Germinal center (tissue), 1 donor: Measurements from ENCODE around the gene SNX24.

Experiments used
- DNase-seq: peaks from one replicate; pipeline ENCODE4 v3.0.0; 2012; ENCODE audit warnings: mixed read lengths, low spot score

Gene SNX24

DNA sequence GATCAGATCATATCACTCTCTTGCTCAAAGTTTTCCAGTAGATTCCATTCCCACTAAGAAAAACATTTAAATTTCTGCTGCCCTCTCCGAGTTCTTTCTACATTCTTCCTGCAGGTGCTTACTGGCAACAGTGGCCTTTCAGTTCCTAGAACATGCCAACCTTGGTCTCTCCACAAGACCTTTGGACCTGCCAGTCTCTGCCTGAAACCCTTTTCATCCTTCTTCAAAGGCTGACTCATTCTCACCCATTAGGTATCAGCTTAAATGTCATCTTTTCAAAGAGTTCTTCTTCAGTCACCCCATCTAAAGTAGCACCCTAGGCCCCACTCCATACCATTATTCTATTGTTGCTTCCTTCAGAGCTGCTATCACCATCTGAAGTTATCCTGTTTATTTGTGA, 169.3 kb downstream of the SNX24 start:
- no peak for DNase-seq

GRCh38 chr5:123028222-123028621, 182.8 kb downstream of the SNX24 start:
- no peak for DNase-seq

GRCh38 chr5:123033157-123033671, 187.8 kb downstream of the SNX24 start:
- DNase-seq, result no peak

- DNase-seq, result peak; percentile 14
These were observed 190.0 kb downstream of the SNX24 start for GRCh38 chr5:123035360-123035917.

DNA sequence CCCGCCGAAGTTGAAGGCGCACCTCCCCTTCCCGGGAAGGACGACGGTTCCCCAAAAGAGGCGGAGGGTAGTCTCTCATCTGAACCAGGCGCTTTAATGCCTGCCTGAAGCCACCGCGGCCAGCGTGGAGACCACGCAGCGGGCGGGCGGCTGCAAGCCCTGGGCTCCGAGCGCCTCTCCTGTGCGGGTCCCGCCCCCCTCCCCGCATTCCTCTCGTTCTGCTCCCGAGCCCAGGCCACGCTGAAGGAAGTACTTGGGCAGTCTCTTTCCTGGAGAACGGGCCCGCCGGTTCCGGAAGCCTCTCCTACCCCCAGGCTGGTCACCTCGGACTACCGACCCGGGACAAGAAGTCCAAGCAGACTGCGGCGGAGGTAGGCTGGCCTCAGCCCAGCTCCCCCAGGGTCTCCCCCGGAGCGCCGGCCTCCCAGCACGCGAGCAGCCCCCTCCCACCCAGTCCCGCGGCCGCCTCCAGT, 190.5 kb downstream of the SNX24 start:
- DNase-seq, result peak; percentile 17

- DNase-seq, result peak; percentile 30
These were observed 191.1 kb downstream of the SNX24 start, which contains the start of gene PPIC for GRCh38 chr5:123036391-123037103. Gene PPIC (minus strand): TSS chr5:123036725. CDS start chr5:123036625, 100 bp downstream.

DNA sequence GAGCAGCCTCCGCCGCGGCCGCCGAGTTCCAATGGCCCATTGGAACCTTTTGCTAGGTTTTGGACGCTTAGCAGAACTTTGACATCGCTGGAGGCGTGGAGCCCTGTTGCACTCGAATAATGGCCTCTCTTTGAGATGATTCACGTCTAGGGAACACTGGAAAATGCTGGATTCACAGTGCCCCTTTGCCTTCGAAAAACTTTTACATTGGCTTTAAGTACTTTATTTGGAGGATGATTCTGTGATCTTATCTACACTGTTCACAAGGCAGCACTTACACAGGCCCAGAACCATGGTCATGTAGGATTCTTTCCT, 191.6 kb downstream of the SNX24 start:
- DNase-seq, result no peak

DNA sequence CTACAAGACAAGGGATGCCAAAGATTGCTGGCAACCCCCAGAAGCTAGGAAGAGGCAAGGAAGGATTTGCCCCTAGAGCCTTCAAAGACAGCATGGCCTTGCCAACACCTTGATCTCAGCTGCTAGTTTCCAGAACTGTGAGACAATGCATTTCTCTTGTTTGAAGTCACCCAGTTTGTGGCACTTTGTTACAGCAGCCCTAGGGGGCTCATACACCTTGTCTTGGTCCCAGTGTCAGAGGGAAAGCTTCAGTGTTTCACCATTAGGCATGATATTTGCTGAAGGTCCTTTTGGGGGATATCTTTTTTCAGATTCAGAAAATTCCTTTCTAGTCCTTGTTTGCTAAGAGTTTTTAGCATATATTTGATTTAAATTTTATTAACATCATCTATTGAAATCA, 194.3 kb downstream of the SNX24 start:
- no peak for DNase-seq

DNA sequence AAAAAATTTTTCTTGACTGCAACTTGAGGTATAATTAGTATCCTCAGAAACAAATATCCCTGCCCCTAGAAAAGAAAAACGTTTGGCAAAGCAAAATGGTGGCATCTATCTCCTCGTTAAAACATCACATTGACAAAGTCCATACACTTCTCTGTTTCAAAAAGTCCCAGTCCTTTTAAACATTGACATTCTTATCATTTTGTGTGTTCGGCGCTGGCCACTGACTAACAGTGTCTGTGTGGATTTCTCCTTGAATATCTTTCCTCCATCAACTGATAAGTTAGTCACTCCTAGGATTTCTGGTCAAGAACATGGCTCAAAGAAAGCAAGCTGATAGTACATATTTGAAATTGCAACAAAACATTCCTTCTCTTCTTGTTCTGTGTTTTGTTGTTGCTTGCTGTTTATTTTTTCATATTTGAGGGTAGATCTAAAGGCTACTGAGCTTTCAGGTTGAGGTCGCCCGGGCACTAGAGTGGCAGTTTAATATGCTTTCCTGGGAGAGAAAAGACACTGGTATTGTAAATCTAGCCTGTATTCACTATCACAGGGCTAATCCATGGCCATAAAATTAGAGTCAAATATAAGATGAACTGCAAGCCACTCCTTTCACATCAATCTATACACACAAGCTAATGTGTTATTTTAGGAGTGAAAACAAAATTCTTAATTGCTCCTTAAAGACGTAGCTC, 199.7 kb downstream of the SNX24 start:
- no peak for DNase-seq

GRCh38 chr5:123046222-123046621, 200.8 kb downstream of the SNX24 start:
- no peak for DNase-seq

- DNase-seq, result no peak
These were observed 202.3 kb downstream of the SNX24 start for GRCh38 chr5:123047706-123048105.

DNA sequence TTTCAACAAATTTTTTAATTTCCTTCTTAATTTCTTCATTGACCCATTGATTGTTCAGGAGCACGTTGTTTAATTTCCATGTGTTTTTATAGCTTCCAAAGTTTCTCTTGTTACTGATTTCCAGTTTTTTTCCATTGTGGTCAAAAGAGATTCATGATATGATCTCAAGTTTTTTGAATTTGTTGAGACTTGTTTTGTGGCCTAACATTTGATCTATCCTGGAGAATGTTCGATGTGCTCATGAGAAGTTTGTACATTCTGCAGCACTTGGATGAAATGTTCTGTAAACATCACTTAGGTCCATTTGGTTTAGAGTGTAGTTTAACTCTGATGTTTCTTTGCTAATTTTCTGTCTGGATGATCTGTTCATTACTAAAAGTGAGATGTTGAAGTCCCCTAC, 205.8 kb downstream of the SNX24 start:
- no peak for DNase-seq
